HEK293T (cell line): ENCODE measurements around the gene AIF1L.

Experiments
- ARNT ChIP-seq: fragments of 450-650 bp; IDR thresholded peaks from 2 replicates; pipeline ENCODE4 v1.6.1; 2017; ENCODE audit warnings: mild to moderate bottlenecking
- BHLHE40 ChIP-seq: fragments of 450-650 bp; IDR thresholded peaks from 2 replicates; pipeline ENCODE4 v1.6.1; 2016; ENCODE audit warnings: mild to moderate bottlenecking, moderate library complexity, borderline replicate concordance
- FOXA1 ChIP-seq: fragments of 450-650 bp; IDR thresholded peaks from 2 replicates; pipeline ENCODE4 v1.6.1; 2016; ENCODE audit warnings: mild to moderate bottlenecking
- FOXK2 ChIP-seq: fragments of 450-650 bp; IDR thresholded peaks from 2 replicates; pipeline ENCODE4 v1.6.1; 2016; ENCODE audit warnings: mild to moderate bottlenecking
- FOXM1 ChIP-seq: fragments of 450-650 bp; IDR thresholded peaks from 2 replicates; pipeline ENCODE4 v1.6.1; 2017; ENCODE audit warnings: mild to moderate bottlenecking, borderline replicate concordance
- HDGF ChIP-seq: fragments of 450-650 bp; IDR thresholded peaks from 2 replicates; pipeline ENCODE4 v1.6.1; 2017; ENCODE audit warnings: antibody characterized with exemption, borderline replicate concordance
- LEF1 ChIP-seq: fragments of 450-650 bp; IDR thresholded peaks from 2 replicates; pipeline ENCODE4 v1.6.1; 2017; ENCODE audit warnings: mild to moderate bottlenecking, borderline replicate concordance
- NFRKB ChIP-seq: fragments of 450-650 bp; IDR thresholded peaks from 2 replicates; pipeline ENCODE4 v1.6.1; 2016; ENCODE audit warnings: mild to moderate bottlenecking, moderate library complexity
- PKNOX1 ChIP-seq: fragments of 450-650 bp; IDR thresholded peaks from 2 replicates; pipeline ENCODE4 v1.6.1; 2016
- SP1 ChIP-seq: fragments of 450-650 bp; IDR thresholded peaks from 2 replicates; pipeline ENCODE4 v1.6.1; 2017
- SUZ12 ChIP-seq: fragments of 450-650 bp; IDR thresholded peaks from 2 replicates; pipeline ENCODE4 v1.6.1; 2016; ENCODE audit warnings: mild to moderate bottlenecking
- TARDBP ChIP-seq: fragments of 450-650 bp; IDR thresholded peaks from 2 replicates; pipeline ENCODE4 v1.6.1; 2016
- ZNF384 ChIP-seq: fragments of 450-650 bp; IDR thresholded peaks from 2 replicates; pipeline ENCODE4 v1.6.1; 2016

- TF ChIP-seq ARNT (no peak), BHLHE40 (no peak), FOXA1 (no peak), FOXM1 (no peak), SUZ12 (no peak), NFRKB (no peak), PKNOX1 (no peak), SP1 (no peak), LEF1 (no peak), FOXK2 (no peak), ZNF384 (no peak), TARDBP (no peak), HDGF (no peak)
Measured at GRCh38 chr9:131080589-131080988, 15.7 kb upstream of the AIF1L start.
